CD4-positive, alpha-beta T cell treated with Interleukin-2 at 100 ng/mL for 4 hours (primary cell): ENCODE measurements around the gene RAMP3.
"Not testable (repeated sequence)": the region's sequence is repeated elsewhere in the genome, so short reads cannot be mapped to it uniquely, and the experiment has no call there.

Experiments used
- DNase-seq: peaks from one replicate; pipeline ENCODE4 v3.0.0-alpha.2; 2020; ENCODE audit warnings: low spot score

RAMP3 gene

DNA sequence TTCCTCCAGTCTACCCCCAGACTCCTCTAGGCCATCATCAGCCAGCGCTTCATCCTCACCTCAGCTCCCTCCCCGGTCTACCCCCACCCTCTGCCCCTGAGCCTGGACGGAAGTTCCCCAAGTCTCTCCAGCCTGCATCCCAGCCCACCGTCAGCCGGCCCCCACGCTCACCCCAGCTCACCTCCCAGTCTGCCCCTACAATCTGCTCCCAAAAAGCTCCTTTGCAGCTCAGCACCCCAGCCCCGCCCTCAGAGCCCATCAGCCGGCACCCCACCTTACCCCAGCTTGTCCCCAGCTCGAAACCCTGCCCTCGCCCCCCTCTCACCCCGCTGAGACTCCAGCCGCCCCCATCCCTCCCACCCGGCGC, 322 bp upstream of the RAMP3 start:
- DNase-seq: no peak

DNA sequence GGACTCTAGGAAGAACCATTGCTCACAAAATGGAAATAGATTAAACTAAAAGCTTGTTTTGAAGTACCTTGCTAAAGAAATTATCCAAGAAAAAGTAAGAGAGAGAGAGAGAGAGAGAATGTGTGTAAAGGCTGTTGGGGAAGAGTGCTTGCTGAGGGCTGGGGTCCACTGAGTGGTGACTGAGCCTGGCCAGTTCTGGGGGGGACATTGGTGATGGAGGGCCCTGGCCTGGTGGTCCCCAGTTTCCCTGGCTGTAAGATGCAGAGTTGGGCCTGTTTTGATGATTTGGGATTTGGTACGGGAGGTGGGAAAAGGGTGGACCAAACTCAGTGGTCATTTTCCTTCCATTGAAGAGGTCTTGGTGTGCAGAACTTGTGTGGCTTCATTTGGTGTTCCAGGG, 880 bp downstream of the RAMP3 start:
- DNase-seq: no peak

DNA sequence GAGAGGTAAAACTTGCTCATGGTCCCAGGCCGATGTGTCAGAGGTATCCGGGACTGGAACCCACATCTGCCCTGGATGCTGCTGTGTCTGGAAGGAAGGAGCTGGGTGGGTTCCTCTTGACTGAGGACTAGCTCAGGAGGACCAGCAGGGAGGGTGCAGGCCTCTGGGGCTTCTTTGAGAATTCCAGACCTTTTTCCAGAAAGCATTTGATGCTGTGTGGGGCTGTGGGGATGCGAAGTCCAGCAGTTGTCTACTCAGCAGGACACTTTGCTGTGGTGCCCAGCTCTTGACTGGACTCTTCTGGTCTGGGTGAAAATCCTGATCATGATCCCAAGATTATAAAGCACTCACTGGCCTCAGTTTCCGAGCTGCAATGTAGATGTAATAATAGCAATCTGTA, 1.7 kb downstream of the RAMP3 start:
- no peak for DNase-seq

DNA sequence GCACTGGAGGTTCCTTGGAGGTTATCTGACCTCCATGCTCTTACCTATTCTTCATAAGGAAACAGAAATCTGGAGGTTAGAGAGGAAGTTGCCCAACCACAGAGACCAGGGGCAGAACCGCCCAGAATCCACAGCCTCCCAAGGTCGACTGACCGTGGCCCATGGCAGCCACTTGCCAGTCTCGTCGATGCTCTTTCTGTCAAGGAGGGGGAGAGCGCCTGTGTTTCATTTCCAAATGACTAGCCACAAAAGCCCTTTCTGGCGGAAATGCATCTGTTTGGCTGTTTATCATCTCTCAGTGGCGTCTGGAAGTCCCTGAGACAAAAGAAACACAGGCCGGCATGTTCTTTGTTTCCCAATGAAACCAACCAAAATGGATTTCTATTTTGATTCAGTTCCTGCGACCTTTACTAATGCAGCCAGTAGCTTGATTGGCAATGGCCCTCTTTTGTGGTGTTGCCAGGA, 2.9 kb downstream of the RAMP3 start:
- no peak for DNase-seq

GRCh38 chr7:45161138-45161537, 3.5 kb downstream of the RAMP3 start:
- no peak for DNase-seq

- DNase-seq: no peak
Observed at GRCh38 chr7:45161842-45162241, 4.3 kb downstream of the RAMP3 start.

DNA sequence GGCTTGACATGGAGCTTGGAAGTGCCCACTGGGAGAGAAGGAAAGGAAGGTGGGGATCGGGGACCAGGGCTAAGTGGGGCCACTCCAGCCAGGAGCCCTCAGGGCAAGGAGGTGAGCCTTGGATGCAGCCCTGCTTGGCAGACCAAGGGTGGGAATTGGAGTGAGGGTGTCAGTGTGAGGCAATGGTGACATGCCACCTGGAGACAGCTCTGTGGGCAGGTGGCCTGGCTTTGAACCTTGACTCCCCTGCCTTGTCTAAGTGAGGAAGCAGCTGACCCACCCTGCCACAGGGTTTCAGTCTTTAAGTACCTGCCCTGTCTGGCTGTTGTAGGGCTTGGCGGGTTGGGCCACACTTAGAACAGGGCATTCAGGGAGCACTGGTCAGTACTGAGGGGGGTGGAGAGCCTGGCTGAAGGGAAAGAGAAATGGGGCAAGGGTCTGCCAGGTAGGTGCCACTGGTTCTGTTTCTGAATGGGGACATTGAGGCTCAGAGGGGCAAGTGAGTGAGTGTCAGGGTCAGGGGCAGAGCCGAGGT, 4.8 kb downstream of the RAMP3 start:
- DNase-seq: no peak

- no peak for DNase-seq
Observed at GRCh38 chr7:45162943-45163691, 5.5 kb downstream of the RAMP3 start.

GRCh38 chr7:45163692-45164052, 6.1 kb downstream of the RAMP3 start:
- DNase-seq: no peak

- DNase-seq: not testable (repeated sequence)
Observed at GRCh38 chr7:45164271-45164670, 6.7 kb downstream of the RAMP3 start.

DNA sequence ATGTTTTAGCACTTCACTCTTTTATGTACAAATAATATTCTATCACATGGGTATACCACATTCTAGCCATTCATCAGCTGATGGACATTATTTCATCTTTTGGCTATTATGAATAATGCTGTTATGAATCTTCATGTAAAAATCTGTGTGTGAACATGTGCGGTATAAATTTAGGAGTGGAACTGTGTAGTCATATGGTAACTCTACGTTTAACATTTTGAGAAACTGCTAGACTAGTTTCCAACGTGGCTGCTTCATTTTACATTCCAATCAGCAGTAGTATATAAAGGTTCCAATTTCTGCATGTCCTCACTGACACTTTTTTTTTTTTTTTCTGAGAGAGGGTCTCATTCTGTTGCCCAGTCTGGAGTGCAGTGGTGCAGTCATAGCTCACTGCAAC, 8.3 kb downstream of the RAMP3 start:
- DNase-seq: no peak

DNA sequence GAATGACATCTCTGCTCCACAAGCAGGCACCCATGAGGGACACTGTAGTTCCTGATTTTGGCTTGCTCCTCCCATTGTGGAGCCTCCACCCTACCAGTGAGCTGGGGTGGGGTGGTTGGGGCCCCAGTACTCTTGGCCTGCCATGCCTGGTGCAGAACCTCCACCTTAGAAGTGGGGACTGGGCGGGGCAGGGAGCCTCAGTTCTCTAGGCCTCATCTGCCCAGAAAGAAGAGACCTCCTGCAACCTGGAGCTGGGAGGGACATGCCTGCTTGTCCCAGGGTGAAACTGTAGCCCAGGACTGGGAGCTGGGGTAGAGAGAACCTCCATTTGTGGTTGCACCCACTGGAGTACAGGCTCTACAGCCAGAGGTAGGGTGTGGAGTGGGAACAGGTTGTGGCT, 14.4 kb downstream of the RAMP3 start:
- DNase-seq: no peak

DNA sequence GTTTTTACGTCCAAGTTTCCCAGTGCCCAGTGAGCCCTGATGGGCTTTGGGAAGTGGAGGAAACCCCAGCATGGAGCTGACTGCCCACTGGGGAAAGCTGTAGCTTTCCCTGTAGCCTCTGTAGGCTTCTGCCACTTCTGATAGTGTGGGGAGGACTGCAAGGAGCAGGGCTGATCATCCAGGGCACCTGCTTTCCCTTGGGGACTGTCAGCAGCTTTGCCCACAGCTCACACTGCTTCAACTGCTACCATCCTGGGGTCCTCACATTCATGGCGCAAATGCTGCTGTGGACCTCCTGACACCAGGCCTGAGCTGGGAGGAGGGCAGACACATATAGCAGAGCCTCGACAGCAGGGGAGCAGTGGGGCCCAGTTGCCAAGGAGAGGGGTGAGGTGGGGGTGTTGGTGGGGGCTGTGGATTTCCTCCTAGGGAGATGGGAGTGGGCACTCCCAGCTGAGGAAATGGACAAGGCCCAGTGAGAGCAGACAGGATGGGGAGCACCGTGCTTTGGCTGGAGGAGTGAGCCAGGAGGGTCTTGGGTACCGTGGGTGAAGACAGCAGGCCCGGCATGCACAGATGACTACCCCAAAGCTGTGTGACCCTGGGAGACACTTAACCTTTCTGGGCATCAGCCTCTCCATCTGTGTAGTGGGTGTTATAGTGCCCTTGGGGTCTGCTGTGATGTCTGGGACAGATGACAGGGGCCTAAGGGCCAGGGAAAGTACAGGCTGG, 16.2 kb downstream of the RAMP3 start:
- no peak for DNase-seq

- no peak for DNase-seq
Observed at GRCh38 chr7:45174328-45174610, 16.7 kb downstream of the RAMP3 start.

DNA sequence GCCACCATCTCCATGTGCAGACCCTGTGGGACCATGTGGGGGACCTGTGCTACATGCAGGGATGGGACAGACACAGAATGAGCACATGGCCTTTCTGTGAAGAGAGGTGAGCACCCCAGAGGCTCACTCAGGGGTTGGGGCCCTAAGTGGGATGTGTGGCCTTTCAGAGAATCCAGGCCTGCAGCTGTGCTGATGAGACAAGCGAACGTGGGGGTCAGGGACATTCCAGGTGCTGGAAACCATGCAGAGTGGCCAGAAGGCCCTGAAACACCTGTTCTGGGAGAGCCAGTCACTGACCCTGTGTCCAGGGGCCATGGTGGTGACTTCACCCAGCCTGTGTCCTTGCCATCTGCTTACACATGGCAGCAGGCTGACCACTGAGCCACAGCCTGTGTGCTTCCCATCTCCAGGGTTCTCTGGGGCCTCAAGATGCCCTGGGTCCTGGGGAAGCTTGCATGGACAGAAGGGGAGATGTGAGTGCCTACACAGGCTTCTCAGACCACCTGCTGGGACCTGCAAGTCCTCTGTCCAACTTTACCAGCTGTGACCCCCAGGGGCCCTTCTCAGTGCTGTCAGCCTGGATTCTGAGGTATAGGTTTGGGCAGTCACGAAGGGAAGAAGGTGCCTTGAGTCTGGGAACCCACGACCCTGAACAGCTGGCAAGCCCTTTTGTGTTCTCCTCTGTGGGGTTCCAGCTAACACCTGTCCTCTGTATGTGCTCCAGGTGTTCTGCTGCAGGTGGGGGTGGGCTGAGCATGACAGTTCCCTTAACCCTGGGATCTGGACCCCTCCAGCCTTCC, 17.6 kb downstream of the RAMP3 start:
- no peak for DNase-seq

DNA sequence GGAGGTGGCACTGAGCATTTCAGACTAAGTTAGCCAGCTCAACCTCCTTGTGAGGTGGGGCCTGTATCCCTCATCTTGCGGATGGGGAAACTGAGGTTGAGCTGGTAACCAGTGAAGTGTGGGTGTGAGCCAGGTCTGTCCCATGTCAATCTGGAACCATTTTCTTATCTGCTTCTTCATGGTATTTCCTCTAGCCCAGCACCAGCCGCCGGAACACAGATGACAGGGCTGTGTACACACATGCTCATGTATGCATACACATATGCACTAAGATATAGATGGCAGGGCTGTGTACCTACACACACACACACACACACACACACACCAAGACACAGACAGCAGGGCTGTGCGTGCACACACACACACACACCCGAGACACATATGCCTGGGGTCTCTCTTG, 18.5 kb downstream of the RAMP3 start:
- no peak for DNase-seq

GRCh38 chr7:45176886-45177731, 19.5 kb downstream of the RAMP3 start:
- no peak for DNase-seq

- DNase-seq: no peak
Observed at GRCh38 chr7:45177801-45178200, 20.2 kb downstream of the RAMP3 start.

- DNase-seq: no peak
Observed at GRCh38 chr7:45178241-45179225, 20.9 kb downstream of the RAMP3 start.

DNA sequence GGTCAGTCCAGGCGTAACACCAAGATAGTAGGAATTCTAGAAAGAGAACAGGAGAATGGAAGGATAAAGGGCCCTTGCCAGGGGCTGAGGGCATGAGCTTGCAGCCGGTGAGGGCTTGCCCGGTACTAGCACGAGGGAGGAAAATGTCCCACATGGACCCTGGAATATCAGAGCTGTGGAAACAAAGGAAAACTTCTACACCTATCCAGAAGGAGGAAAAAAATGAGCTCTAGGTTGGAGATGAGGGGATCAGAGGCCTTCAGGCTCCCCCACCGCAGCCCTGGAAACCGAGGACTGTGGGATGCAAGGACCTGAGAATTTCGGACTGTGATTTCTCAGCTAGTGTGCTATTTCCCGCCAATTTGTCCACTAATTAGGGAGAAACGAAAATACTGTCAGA, 22.1 kb downstream of the RAMP3 start:
- DNase-seq: no peak
